Ishikawa (cell line): ENCODE data around the gene TRABD2A.
A peak's percentile ranks its signal among the peaks of the same experiment; 100 is the strongest.

Experiments used
- CEBPB ChIP-seq: IDR thresholded peaks from 2 replicates; pipeline ENCODE4 v1.6.1; 2012
- CREB1 ChIP-seq: IDR thresholded peaks from 2 replicates; pipeline ENCODE4 v1.6.1; 2012; ENCODE audit warnings: low read depth
- EP300 ChIP-seq: IDR thresholded peaks from 2 replicates; pipeline ENCODE4 v1.6.1; 2012; ENCODE audit warnings: borderline replicate concordance
- NFIC ChIP-seq: IDR thresholded peaks from 2 replicates; pipeline ENCODE4 v1.6.1; 2012
- RAD21 ChIP-seq: IDR thresholded peaks from 2 replicates; pipeline ENCODE4 v1.6.1; 2012; ENCODE audit warnings: low read depth
- REST ChIP-seq: IDR thresholded peaks from 2 replicates; pipeline ENCODE4 v1.6.1; 2012; ENCODE audit warnings: low read depth, mild to moderate bottlenecking
- TAF1 ChIP-seq: IDR thresholded peaks from 2 replicates; pipeline ENCODE4 v1.6.1; 2012; ENCODE audit warnings: low read depth, mild to moderate bottlenecking
- TCF12 ChIP-seq: IDR thresholded peaks from 2 replicates; pipeline ENCODE4 v1.6.1; 2012; ENCODE audit warnings: low read depth
- USF1 ChIP-seq: IDR thresholded peaks from 2 replicates; pipeline ENCODE4 v1.6.1; 2012
- YY1 ChIP-seq: IDR thresholded peaks from 2 replicates; pipeline ENCODE4 v1.6.1; 2012; ENCODE audit warnings: low read depth

DNA sequence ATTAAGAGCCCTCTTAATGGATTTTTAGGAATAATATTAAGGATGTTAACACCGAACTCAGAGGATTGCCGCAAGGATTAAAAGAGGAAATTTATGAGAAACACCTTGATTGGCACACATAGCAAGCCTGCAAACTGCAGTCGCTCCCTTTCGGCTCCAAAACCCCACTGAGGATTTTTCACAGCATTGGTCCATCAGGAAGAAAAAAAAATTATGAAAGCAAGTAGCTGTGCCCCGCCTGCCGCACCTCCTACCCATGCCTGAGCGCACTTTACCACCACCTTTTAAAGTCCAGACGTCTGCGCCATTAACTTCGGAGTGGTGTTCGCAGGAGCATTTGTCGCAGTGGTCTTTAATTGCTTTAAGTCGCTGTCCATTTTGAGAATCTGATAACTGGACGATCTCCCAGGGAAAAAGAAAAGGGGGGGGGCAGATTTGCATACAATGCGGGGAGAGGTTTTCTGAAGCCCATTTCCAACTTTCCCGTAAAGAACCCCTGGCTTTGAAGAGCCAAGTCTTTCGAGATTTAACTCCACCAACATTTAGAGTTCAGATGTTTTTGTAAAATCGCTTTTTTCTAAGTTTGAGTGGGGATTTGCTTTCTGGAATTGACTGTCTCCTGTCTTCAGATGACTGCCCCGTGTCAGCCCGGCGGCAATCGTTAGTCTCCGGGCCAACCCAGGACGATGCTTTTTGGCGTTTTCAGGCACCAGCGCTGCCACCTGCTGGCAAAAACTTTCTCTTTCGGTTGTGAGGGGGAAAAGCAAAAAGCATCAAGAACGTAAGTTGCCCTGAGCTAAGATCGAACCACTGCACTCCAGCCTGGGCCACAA lies 913 bp upstream of the TRABD2A start:
- TF ChIP-seq NFIC, result 0 out of 2 replicates have a peak, but pooled peaks have one; percentile 6
- no peak for TF ChIP-seq CEBPB
- TF ChIP-seq RAD21, result peak; percentile 96
- TF ChIP-seq YY1, result 0 out of 2 replicates have a peak, but pooled peaks have one; percentile 39
- TF ChIP-seq TAF1, result no peak
- TF ChIP-seq REST, result 0 out of 2 replicates have a peak, but pooled peaks have one; percentile 8
- TF ChIP-seq USF1, result peak; percentile 16; the same call in 1 of the 2 replicates
- no peak for TF ChIP-seq CREB1
- no peak for TF ChIP-seq EP300
- TF ChIP-seq TCF12, result no peak
